ENCODE measurements around the gene BEST3.
"Not testable (repeated sequence)": the region's sequence is repeated elsewhere in the genome, so short reads cannot be mapped to it uniquely, and the experiment has no call there.

BEST3 gene

GRCh38 chr12:69648476-69648875 lies 50.6 kb downstream of the BEST3 start:
- DNase-seq (ENCODE audit: low read depth) = peak; percentile 71

DNA sequence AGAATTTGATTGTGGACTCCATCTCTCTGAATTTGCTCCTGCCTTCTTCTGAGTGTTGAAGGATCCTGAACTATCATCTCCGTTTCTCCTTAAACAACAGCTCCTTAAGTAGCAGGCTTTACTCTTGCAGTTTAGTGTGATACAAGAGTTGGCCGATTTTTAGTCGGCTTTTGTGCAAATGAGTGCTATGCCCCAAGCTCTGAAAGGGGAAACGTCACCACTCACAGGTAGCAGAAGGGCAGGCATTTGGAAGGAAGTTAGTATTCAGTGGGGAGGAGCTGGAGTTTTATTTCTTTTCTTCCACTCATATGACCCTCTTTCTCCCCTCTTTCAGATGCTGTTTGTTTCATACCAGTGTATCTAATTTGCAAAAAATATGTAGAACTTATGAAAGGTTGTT lies 51.9 kb downstream of the BEST3 start:
- no peak for DNase-seq (ENCODE audit: low read depth)

DNA sequence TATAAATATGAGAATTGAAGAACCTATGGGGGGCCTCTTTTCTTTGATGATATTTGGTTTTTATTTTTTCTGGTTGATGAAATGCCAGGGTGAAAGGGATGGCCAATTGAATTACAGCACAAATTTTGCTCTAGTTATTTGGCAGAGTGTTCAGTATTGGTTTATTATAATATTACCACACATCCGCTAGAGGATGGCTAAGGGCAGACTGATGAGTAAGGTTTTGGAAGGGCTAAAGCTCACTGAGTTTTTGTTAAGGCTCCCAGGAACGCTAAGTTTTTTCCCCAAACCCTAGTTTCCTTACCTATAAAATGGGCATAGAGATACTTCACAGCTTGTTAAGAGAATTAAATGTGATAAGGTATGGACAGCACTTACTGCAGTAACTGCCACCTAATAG lies 54.1 kb downstream of the BEST3 start:
- DNase-seq (ENCODE audit: low read depth) = no peak

GRCh38 chr12:69644511-69644910 lies 54.6 kb downstream of the BEST3 start:
- DNase-seq (ENCODE audit: low read depth) = no peak

GRCh38 chr12:69642531-69642930 lies 56.6 kb downstream of the BEST3 start:
- no peak for DNase-seq (ENCODE audit: low read depth)

DNA sequence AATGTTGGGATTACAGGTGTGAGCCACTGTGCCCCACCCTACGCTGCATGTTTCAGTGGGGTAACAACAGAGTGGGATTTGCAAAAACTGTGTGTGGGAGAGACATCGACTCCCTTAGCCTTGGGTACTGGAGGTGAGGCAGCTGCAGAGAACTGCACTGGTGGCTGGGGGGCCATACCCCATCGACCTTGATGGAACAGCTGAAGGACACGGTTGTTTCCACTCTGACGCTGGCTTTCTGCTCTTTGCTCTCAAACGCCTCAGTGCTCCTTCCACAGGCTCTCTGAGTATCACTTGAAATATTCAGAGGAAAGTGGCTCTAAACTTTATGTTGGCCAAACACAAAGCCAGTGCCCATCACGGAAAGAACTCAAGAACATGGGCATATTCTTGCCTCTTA lies 57.6 kb downstream of the BEST3 start:
- no peak for DNase-seq (ENCODE audit: low read depth)

- DNase-seq (ENCODE audit: low read depth) = no peak
Measured at GRCh38 chr12:69639400-69640016, 59.6 kb downstream of the BEST3 start.

DNA sequence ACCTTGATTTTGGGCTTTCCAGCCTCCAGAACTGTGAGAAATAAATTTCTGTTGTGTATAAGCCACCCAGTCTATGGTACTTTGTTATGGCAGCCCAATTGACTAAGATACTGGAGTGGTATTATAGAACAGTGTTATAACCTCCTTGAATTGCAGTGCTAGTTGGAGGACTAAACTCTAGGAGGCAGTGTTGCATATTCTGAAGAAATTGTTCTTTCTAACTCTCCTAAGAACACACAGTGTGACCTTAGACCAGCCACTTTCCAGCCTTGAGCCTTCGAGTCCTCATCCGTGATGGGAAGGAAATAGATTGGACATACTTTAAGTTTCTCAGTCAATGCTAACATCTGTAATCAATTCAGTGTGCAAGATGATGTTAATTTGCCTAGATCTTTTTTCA lies 66.0 kb downstream of the BEST3 start:
- DNase-seq (ENCODE audit: low read depth) = no peak

DNA sequence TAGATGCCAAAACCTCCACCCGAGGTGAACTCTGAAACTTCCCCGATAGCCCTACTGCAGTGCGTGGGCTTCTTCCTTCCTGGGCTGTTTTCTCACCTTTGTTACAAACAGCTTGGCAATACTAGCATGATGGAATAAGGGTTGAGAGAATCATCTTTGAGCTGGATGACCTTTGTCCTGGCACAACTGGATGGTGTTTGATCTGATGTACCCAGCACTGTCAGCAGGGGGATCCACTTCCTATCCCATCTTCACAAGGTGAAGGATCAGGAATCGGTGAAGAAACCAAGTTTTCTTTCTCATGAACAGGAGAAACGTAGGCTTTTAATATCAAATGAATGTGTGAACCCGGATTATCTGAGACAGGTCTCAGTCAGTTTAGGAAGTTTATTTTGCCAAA lies 68.9 kb downstream of the BEST3 start:
- no peak for DNase-seq (ENCODE audit: low read depth)

DNA sequence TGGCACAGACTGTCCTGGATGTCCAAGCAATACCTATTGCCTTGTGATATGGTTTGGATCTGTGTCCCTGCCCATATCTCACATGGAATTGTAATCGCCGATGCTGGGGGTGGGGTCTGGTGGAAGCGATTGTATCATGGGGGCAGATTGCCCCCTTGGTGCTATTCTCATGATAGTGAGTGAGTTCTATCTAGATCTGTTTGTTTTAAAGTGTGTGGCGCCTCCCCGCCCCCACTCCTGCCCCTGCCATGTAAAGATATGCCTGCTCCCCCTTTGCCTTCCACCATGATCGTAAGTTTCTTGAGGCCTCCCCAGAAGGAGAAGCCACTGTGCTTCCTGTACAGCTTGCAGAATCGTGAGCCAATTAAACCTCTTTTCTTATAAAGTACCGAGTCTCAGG lies 71.6 kb downstream of the BEST3 start:
- no peak for DNase-seq (ENCODE audit: low read depth)

GRCh38 chr12:69623970-69624369 lies 75.1 kb downstream of the BEST3 start:
- DNase-seq (ENCODE audit: low read depth) = no peak

- DNase-seq (ENCODE audit: low read depth) = no peak
Measured at GRCh38 chr12:69621551-69621950, 77.6 kb downstream of the BEST3 start.

GRCh38 chr12:69620921-69621320 lies 78.2 kb downstream of the BEST3 start:
- DNase-seq (ENCODE audit: low read depth) = no peak

- DNase-seq (ENCODE audit: low read depth) = no peak
Measured at GRCh38 chr12:69620077-69620476, 79.0 kb downstream of the BEST3 start.

GRCh38 chr12:69619050-69619449 lies 80.1 kb downstream of the BEST3 start:
- no peak for DNase-seq (ENCODE audit: low read depth)

DNA sequence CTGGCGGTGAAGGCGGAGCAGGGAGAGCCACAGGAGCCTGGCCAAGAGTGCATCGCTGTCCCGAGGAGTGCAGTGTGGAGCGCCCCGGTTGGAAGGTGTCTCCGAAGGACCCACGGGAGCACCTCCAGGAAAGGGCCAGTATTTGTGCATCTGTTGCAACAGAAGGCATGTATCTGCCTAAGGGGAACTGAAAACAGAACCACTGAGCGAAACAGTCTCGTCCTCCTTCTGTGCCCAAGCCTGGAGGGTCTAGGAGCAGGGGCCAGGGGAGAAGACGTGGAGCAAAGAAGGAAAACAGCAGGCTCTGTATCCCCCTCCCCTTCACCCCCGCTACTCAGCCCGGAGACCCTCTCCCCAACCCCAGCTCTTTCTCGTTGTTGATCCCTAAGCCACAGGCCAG lies 83.1 kb downstream of the BEST3 start:
- no peak for DNase-seq (ENCODE audit: low read depth)

DNA sequence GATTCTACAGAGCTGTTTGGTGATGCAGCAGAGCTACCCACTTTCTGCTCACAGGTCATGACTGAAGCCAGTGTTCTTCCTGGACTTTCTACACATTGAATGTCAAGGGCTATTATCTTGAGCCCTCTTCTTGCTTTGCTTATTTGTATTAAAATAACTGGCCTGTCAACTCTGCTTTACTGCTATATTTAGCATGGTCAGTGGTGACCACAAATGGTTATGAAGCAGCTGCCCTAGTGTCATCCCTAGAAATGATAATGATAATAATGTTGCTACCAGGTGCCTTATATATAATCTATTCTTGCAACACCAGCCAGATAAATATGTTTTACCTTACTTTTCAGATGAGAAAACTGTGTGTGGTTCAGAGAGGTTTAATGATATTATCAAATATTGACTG lies 85.8 kb downstream of the BEST3 start:
- no peak for DNase-seq (ENCODE audit: low read depth)

- DNase-seq (ENCODE audit: low read depth) = no peak
Measured at GRCh38 chr12:69610729-69611128, 88.4 kb downstream of the BEST3 start, which contains the start of gene LRRC10. Gene LRRC10, minus strand, starts transcription at chr12:69610907. Its CDS starts 69 bp downstream, at chr12:69610838.

- DNase-seq (ENCODE audit: low read depth) = no peak
Measured at GRCh38 chr12:69610126-69610525, 89.0 kb downstream of the BEST3 start.

DNA sequence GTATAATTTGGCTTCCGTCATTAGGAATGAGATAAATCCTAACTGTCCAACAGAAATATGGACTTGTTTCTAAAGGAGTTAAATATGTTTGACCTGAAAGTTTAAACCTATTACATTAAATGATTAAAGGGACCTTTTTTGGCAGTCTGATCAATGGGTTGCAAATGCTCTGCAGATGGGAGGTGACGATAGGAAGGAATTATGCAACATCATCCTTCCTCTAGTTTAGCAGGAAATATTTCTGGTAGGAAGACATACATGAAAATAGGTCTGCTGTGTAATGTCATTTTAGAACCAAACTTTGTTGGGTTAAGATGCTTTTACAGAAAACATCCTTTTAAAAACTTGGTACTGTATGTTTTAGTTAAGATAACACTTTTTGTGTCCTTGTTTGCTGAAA lies 91.0 kb downstream of the BEST3 start:
- DNase-seq (ENCODE audit: low read depth) = no peak

DNA sequence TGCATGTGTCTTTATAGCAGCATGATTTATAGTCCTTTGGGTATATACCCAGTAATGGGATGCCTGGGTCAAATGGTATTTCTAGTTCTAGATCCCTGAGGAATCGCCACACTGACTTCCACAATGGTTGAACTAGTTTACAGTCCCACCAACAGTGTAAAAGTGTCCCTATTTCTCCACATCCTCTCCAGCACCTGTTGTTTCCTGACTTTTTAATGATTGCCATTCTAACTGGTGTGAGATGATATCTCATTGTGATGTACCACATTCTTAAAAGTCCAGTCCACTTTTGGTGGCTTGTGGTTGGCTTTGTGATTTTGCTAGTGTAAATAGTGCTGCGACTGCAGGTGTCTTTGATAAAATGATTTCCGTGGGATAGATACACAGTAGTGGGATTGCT lies 94.8 kb downstream of the BEST3 start:
- not testable (repeated sequence) for DNase-seq (ENCODE audit: low read depth)
